K562 (cell line): Measurements from ENCODE around the gene UNC13A. TPM values are rescaled to one million over a fixed set of nuclear protein-coding genes. Genes with fewer than 3 reads are reported as not detected.

Experiments
- BDP1 ChIP-seq: IDR thresholded peaks from 3 replicates; pipeline ENCODE4 v1.6.1; 2011; ENCODE audit not compliant: insufficient read length, insufficient read depth
- BRD9 ChIP-seq: fragments of 450-650 bp; IDR thresholded peaks from 2 replicates; pipeline ENCODE4 v1.6.1; 2018; ENCODE audit warnings: low read depth; ENCODE audit not compliant: partially characterized antibody
- CEBPG ChIP-seq, 3 experiments: fragments of 200-800 bp in 1 of 3; sonication (Bioruptor generic) in 1 of 3; sonication (generic) in 1 of 3; formaldehyde crosslinking in 1 of 3; IDR thresholded peaks in 2 of 3; conservative IDR thresholded peaks in 1 of 3; 2 replicates each; pipeline versions ENCODE4 v1.6.1 to v1.8.0; 2016 to 2022; ENCODE audit warnings: missing compliant biosample characterization in 2 of 3, missing genetic modification characterization in 2 of 3, mild to moderate bottlenecking in 1 of 3, missing genetic modification reagents in 1 of 3
- EP400 ChIP-seq: fragments of 450-650 bp; IDR thresholded peaks from 2 replicates; pipeline ENCODE4 v1.6.1; 2017; ENCODE audit warnings: antibody characterized with exemption, mild to moderate bottlenecking, moderate library complexity
- ETV6 ChIP-seq, 3 experiments: fragments of 150-350 bp in 1 of 3; sonication (generic) in 1 of 3; formaldehyde crosslinking in 1 of 3; IDR thresholded peaks; 2 replicates each; pipeline versions ENCODE4 v1.6.1 to v1.8.0; 2014 to 2022; ENCODE audit warnings: borderline replicate concordance in 2 of 3, low read depth in 2 of 3, antibody characterized with exemption in 1 of 3, low read length in 1 of 3, mild to moderate bottlenecking in 1 of 3, missing genetic modification reagents in 1 of 3
- FOSL1 ChIP-seq: fragments of 200-800 bp; sonication (Bioruptor generic); conservative IDR thresholded peaks from 2 replicates; pipeline ENCODE4 v1.6.1; 2016; ENCODE audit warnings: missing genetic modification characterization, missing compliant biosample characterization
- FOXM1 ChIP-seq, 2 experiments: fragments of 450-650 bp in 1 of 2; sonication (generic) in 1 of 2; formaldehyde crosslinking in 1 of 2; IDR thresholded peaks; 2 replicates each; pipeline versions ENCODE4 v1.6.1 to v1.9.0; 2017 to 2022; ENCODE audit warnings: low read depth in 2 of 2, mild to moderate bottlenecking in 2 of 2, missing genetic modification reagents in 1 of 2, moderate library complexity in 1 of 2
- FUS ChIP-seq: fragments of 200-400 bp; formaldehyde crosslinking; optimal IDR thresholded peaks from 2 replicates; pipeline ENCODE3; 2017; ENCODE audit warnings: low read depth, low read length
- MBD2 ChIP-seq: sonication (generic); IDR thresholded peaks from 2 replicates; pipeline ENCODE4 v1.6.1; 2016; ENCODE audit warnings: low read depth, borderline replicate concordance
- NCOA2 ChIP-seq, 2 experiments: fragments of 450-650 bp; IDR thresholded peaks; 2 replicates each; pipeline ENCODE4 v1.6.1; 2018; ENCODE audit warnings: mild to moderate bottlenecking in 2 of 2, moderate library complexity in 1 of 2; ENCODE audit not compliant: partially characterized antibody in 2 of 2
- RBBP5 ChIP-seq: fragments of 200-600 bp; sonication (generic); IDR thresholded peaks from 2 replicates; pipeline ENCODE4 v1.6.1; 2012; ENCODE audit warnings: borderline replicate concordance, mild to moderate bottlenecking, low read length, control low read depth, inconsistent platforms; ENCODE audit not compliant: insufficient read depth, poor library complexity, severe bottlenecking
- SAFB ChIP-seq: fragments of 200-400 bp; formaldehyde crosslinking; IDR thresholded peaks from 2 replicates; pipeline ENCODE4 v1.6.1; 2017; ENCODE audit warnings: low read depth, low read length, borderline replicate concordance
- SAP30 ChIP-seq: fragments of 200-600 bp; sonication (generic); IDR thresholded peaks from 2 replicates; pipeline ENCODE4 v1.6.1; 2012; ENCODE audit warnings: borderline replicate concordance, low read depth, mild to moderate bottlenecking, moderate library complexity, low read length, control low read depth, inconsistent platforms; ENCODE audit not compliant: insufficient read depth, poor library complexity, severe bottlenecking
- TCF3 ChIP-seq: sonication (generic); formaldehyde crosslinking; IDR thresholded peaks from 2 replicates; pipeline ENCODE4 v1.4.0; 2020; ENCODE audit warnings: mild to moderate bottlenecking, missing genetic modification reagents
- YY1 ChIP-seq, 3 experiments: IDR thresholded peaks; 2 replicates each; pipeline ENCODE4 v1.6.1; 2011; ENCODE audit warnings: low read length in 2 of 3, mild to moderate bottlenecking in 2 of 3, moderate library complexity in 2 of 3, borderline replicate concordance in 1 of 3, control low read depth in 1 of 3, low read depth in 1 of 3; ENCODE audit not compliant: insufficient read depth in 3 of 3, insufficient replicate concordance in 2 of 3, control insufficient read depth in 1 of 3, insufficient read length in 1 of 3; ENCODE audit errors: extremely low read depth in 1 of 3
- ZNF224 ChIP-seq: sonication (generic); formaldehyde crosslinking; IDR thresholded peaks from 2 replicates; pipeline ENCODE4 v1.8.0; 2022; ENCODE audit warnings: mild to moderate bottlenecking, missing genetic modification reagents
- ZNF232 ChIP-seq: sonication (generic); formaldehyde crosslinking; IDR thresholded peaks from 2 replicates; pipeline ENCODE4 v1.8.0; 2022; ENCODE audit warnings: mild to moderate bottlenecking, missing genetic modification reagents
- polyA plus RNA-seq, 8 experiments: library from polyadenylated mRNA; depleted of rRNA in 4 of 8; stranded (reverse) in 5 of 8; unstranded in 3 of 8; fragments of >200 nt; fragmentation: Nextera tagmentation in 2 of 8; fragmentation: Illumina TruSeq in 1 of 8; extraction: Ambion mirVana in 2 of 8; extraction: Trizol in 1 of 8; gene quantifications; 2 replicates each; pipeline versions ENCODE4 v1.2.1 to v1.2.3, GENCODE V29; 2011 to 2014; ENCODE audit warnings: inconsistent platforms in 1 of 8, missing spikeins in 1 of 8
- total RNA-seq, 7 experiments: library from RNA; depleted of rRNA in 6 of 7; stranded (reverse); fragments of >200 nt in 6 of 7; fragmentation: Illumina TruSeq in 2 of 7; extraction: Trizol in 2 of 7; gene quantifications; 2 replicates each; pipeline versions ENCODE4 v1.2.1 to v1.2.3, GENCODE V29; 2011 to 2021; ENCODE audit warnings: low replicate concordance in 1 of 7
- TF ChIP-seq, protein P1 (sequence below): sonication (generic); formaldehyde crosslinking; IDR thresholded peaks from 2 replicates; pipeline ENCODE4 v1.8.1; 2023; ENCODE audit warnings: mild to moderate bottlenecking, missing genetic modification reagents
- TF ChIP-seq, protein P2 (sequence below): sonication (generic); formaldehyde crosslinking; IDR thresholded peaks from 2 replicates; pipeline ENCODE4 v1.8.0; 2022; ENCODE audit warnings: mild to moderate bottlenecking, missing genetic modification reagents
- TF ChIP-seq, protein P3 (sequence below): fragments of 250-450 bp; sonication (Bioruptor Pico); IDR thresholded peaks from 2 replicates; pipeline ENCODE4 v1.6.1; 2021; ENCODE audit warnings: mild to moderate bottlenecking

UNC13A gene
- total and polyA plus RNA-seq, 9 of the 15 experiments (the other 6 are each of a cell fraction or from before 2014, with no cell fraction given) = 0.03 to 1.0 (median 0.25) TPM

DNA sequence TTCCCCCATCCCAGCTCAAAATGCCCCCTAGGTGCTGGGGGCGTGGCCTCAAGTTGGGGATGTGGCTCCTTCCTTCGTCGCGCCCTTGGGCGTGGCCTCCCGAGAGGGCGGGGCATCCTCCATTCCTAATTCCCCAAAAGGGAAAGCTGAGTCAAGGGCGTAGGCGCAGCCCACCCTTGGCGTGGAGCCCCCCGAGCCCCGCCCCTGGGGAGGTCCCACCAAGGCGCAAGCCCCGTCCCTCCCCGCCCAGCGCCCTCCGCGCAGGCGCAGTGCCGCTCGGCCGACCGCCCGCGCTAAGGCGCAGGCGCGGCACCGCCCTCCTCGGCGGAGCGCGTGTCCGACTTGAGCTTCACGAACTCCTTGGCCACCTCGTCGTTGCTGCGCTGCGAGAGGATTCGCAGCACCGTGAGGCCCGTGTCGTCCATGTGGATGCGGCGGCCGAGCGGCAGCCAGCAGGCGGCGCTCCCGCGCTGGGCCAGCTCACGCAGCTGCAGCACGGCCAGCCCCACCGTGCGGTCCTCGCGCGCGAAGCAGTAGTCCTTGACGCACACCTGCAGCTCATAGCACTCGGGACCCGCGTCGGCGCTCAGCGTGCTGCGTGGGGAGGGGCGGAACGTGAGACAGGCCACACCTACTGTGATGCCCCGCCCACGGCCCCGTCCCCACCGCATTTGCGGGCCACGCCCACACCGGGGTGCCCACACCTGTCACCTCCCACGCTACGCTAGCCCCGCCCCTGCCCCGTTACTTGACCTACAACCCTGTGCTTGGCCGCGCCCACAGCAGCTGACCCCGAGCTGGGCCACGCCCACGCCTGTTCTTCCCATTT, 82.2 kb downstream of the UNC13A start (continued):
- TF ChIP-seq, protein P1, sequence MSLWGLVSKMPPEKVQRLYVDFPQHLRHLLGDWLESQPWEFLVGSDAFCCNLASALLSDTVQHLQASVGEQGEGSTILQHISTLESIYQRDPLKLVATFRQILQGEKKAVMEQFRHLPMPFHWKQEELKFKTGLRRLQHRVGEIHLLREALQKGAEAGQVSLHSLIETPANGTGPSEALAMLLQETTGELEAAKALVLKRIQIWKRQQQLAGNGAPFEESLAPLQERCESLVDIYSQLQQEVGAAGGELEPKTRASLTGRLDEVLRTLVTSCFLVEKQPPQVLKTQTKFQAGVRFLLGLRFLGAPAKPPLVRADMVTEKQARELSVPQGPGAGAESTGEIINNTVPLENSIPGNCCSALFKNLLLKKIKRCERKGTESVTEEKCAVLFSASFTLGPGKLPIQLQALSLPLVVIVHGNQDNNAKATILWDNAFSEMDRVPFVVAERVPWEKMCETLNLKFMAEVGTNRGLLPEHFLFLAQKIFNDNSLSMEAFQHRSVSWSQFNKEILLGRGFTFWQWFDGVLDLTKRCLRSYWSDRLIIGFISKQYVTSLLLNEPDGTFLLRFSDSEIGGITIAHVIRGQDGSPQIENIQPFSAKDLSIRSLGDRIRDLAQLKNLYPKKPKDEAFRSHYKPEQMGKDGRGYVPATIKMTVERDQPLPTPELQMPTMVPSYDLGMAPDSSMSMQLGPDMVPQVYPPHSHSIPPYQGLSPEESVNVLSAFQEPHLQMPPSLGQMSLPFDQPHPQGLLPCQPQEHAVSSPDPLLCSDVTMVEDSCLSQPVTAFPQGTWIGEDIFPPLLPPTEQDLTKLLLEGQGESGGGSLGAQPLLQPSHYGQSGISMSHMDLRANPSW (CRISPR knock-in tag) = peak; percentile 91; the same call in 1 of the 2 replicates
- TF ChIP-seq, protein P2, sequence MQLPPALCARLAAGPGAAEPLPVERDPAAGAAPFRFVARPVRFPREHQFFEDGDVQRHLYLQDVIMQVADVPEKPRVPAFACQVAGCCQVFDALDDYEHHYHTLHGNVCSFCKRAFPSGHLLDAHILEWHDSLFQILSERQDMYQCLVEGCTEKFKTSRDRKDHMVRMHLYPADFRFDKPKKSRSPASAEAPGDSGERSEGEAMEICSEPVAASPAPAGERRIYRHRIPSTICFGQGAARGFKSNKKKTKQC = peak; percentile 98
- TF ChIP-seq ZNF224 (CRISPR knock-in tag) (peak; percentile 41; the same call in 1 of the 2 replicates), BDP1 (no peak), RBBP5 (peak; percentile 71), CEBPG (CRISPR knock-in tag; IDR thresholded peaks at IDR 0.05) (peak; percentile 66; the same call in 1 of the 2 replicates), CEBPG (tag; conservative IDR thresholded peaks at IDR 0.05 in 1 of 2, IDR thresholded peaks at IDR 0.05 in 1 of 2) (no peak), SAP30 (peak; percentile 59), BRD9 (no peak), YY1 (IDR thresholded peaks at IDR 0.05; ENCODE audit: borderline replicate concordance in 1 of 3, control insufficient read depth in 1 of 3, extremely low read depth in 1 of 3, insufficient read depth in 3 of 3, insufficient read length in 1 of 3, insufficient replicate concordance in 2 of 3, low read depth in 1 of 3, low read length in 2 of 3) (peak in 2 of 3 experiments; percentile 53 to 58), FOSL1 (tag) (peak; percentile 39; the same call in 1 of the 2 replicates), EP400 (peak; percentile 91; the same call in 1 of the 2 replicates), TCF3 (CRISPR knock-in tag) (peak; percentile 64), NCOA2 (IDR thresholded peaks at IDR 0.05; ENCODE audit: partially characterized antibody in 2 of 2) (no peak), ETV6 (IDR thresholded peaks at IDR 0.05; ENCODE audit: borderline replicate concordance in 1 of 2, low read depth in 2 of 2, low read length in 1 of 2) (no peak), ETV6 (CRISPR knock-in tag; IDR thresholded peaks at IDR 0.05; ENCODE audit: borderline replicate concordance) (peak; percentile 91; the same call in 1 of the 2 replicates), SAFB (peak; percentile 83; the same call in 1 of the 2 replicates), MBD2 (0 out of 2 replicates have a peak, but pooled peaks have one; percentile 34), FUS (peak; percentile 74), ZNF232 (CRISPR knock-in tag) (peak; percentile 78; the same call in 1 of the 2 replicates), FOXM1 (IDR thresholded peaks at IDR 0.05; ENCODE audit: low read depth) (no peak), FOXM1 (CRISPR knock-in tag; IDR thresholded peaks at IDR 0.05; ENCODE audit: low read depth) (peak; percentile 96)
- TF ChIP-seq, protein P3, sequence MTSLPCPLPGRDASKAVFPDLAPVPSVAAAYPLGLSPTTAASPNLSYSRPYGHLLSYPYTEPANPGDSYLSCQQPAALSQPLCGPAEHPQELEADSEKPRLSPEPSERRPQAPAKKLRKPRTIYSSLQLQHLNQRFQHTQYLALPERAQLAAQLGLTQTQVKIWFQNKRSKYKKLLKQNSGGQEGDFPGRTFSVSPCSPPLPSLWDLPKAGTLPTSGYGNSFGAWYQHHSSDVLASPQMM (CRISPR knock-in tag) = no peak
